Stomach smooth muscle (tissue), 2 donors: ENCODE measurements around the gene FMR1NB.

Experiments
- H3K27ac ChIP-seq: one replicate; pipeline ENCODE4 v1.7.0; 2013; ENCODE audit warnings: mild to moderate bottlenecking, low read length, inconsistent platforms
- H3K27me3 ChIP-seq, 2 donors: one replicate each; pipeline ENCODE4 v1.7.0; 2013; ENCODE audit warnings: low read length in 2 of 2; ENCODE audit not compliant: insufficient read depth in 2 of 2, control insufficient read depth in 1 of 2
- H3K36me3 ChIP-seq, 2 donors: one replicate each; pipeline ENCODE4 v1.7.0; 2013; ENCODE audit warnings: low read length in 2 of 2; ENCODE audit not compliant: control insufficient read depth in 2 of 2, insufficient read depth in 2 of 2
- H3K4me1 ChIP-seq: one replicate; pipeline ENCODE4 v1.7.0; 2013; ENCODE audit warnings: low read length; ENCODE audit not compliant: control insufficient read depth, insufficient read depth
- H3K4me3 ChIP-seq, 2 donors: one replicate each; pipeline ENCODE4 v1.7.0; 2013; ENCODE audit warnings: low read length in 2 of 2
- H3K9ac ChIP-seq, 2 donors: one replicate each; pipeline ENCODE4 v1.7.0; 2013; ENCODE audit warnings: low read length in 2 of 2, mild to moderate bottlenecking in 1 of 2
- H3K9me3 ChIP-seq, 2 donors: one replicate each; pipeline ENCODE4 v1.7.0; 2013; ENCODE audit warnings: low read length in 2 of 2; ENCODE audit not compliant: control insufficient read depth in 2 of 2
- donor health status: healthy.
- donor health status: Pancreatic carcinoma.

FMR1NB gene

GRCh38 chrX:147962476-147962875 lies 18.7 kb upstream of the FMR1NB start:
- H3K27ac ChIP-seq = no peak overlapping the region
- no peaks in the 10 kb centered on the region for H3K4me1 ChIP-seq
- H3K36me3 ChIP-seq = no peaks in the 10 kb centered on the region
- no peak overlapping the region for H3K4me3 ChIP-seq
- no peak overlapping the region for H3K9ac ChIP-seq
- H3K9me3 ChIP-seq = peaks cover 0 to 5% of the 10 kb centered on the region in 2 donors
- H3K27me3 ChIP-seq = peaks cover 0 to 2% of the 10 kb centered on the region in 2 donors

GRCh38 chrX:147978931-147979330 lies 2.2 kb upstream of the FMR1NB start:
- H3K9ac ChIP-seq = no peak overlapping the region
- no peak overlapping the region for H3K27ac ChIP-seq
- no peaks in the 10 kb centered on the region for H3K36me3 ChIP-seq
- no peak overlapping the region for H3K4me3 ChIP-seq
- no peaks in the 10 kb centered on the region for H3K27me3 ChIP-seq
- no peaks in the 10 kb centered on the region for H3K4me1 ChIP-seq
- H3K9me3 ChIP-seq = no peaks in the 10 kb centered on the region

- H3K9ac ChIP-seq = no peak overlapping the region
- no peaks in the 10 kb centered on the region for H3K4me1 ChIP-seq
- no peak overlapping the region for H3K4me3 ChIP-seq
- no peaks in the 10 kb centered on the region for H3K9me3 ChIP-seq
- no peaks in the 10 kb centered on the region for H3K36me3 ChIP-seq
- H3K27me3 ChIP-seq = no peaks in the 10 kb centered on the region
- no peak overlapping the region for H3K27ac ChIP-seq
Observed at GRCh38 chrX:148020329-148020728, 39.2 kb downstream of the FMR1NB start.

- H3K9ac ChIP-seq = no peak overlapping the region
- H3K27ac ChIP-seq = no peak overlapping the region
- no peaks in the 10 kb centered on the region for H3K4me1 ChIP-seq
- H3K27me3 ChIP-seq = no peaks in the 10 kb centered on the region
- H3K4me3 ChIP-seq = no peak overlapping the region
- no peaks in the 10 kb centered on the region for H3K36me3 ChIP-seq
- no peaks in the 10 kb centered on the region for H3K9me3 ChIP-seq
Observed at GRCh38 chrX:148024425-148025148, 43.5 kb downstream of the FMR1NB start.

GRCh38 chrX:148035380-148035779 lies 54.2 kb downstream of the FMR1NB start:
- Histone ChIP-seq H3K27me3 (no peaks in the 10 kb centered on the region), H3K4me3 (no peak overlapping the region), H3K9ac (no peak overlapping the region), H3K4me1 (no peaks in the 10 kb centered on the region), H3K36me3 (no peaks in the 10 kb centered on the region), H3K9me3 (peaks cover 0 to 2% of the 10 kb centered on the region in 2 donors), H3K27ac (no peak overlapping the region)

- Histone ChIP-seq H3K9me3 (peaks cover 0 to 2% of the 10 kb centered on the region in 2 donors), H3K27ac (no peak overlapping the region), H3K4me1 (no peaks in the 10 kb centered on the region), H3K9ac (no peak overlapping the region), H3K36me3 (no peaks in the 10 kb centered on the region), H3K4me3 (no peak overlapping the region), H3K27me3 (no peaks in the 10 kb centered on the region)
Observed at GRCh38 chrX:148037020-148037419, 55.9 kb downstream of the FMR1NB start.

GRCh38 chrX:148043271-148043855 lies 62.2 kb downstream of the FMR1NB start:
- Histone ChIP-seq H3K27me3 (peaks cover 0 to 3% of the 10 kb centered on the region in 2 donors), H3K36me3 (no peaks in the 10 kb centered on the region), H3K9me3 (no peaks in the 10 kb centered on the region), H3K4me3 (no peak overlapping the region), H3K4me1 (no peaks in the 10 kb centered on the region), H3K9ac (no peak overlapping the region), H3K27ac (no peak overlapping the region)

GRCh38 chrX:148047200-148047599 lies 66.1 kb downstream of the FMR1NB start:
- no peaks in the 10 kb centered on the region for H3K36me3 ChIP-seq
- no peaks in the 10 kb centered on the region for H3K4me1 ChIP-seq
- no peaks in the 10 kb centered on the region for H3K9me3 ChIP-seq
- peaks cover 0 to 3% of the 10 kb centered on the region in 2 donors for H3K27me3 ChIP-seq
- H3K4me3 ChIP-seq = no peak overlapping the region
- H3K9ac ChIP-seq = no peak overlapping the region
- no peak overlapping the region for H3K27ac ChIP-seq

- Histone ChIP-seq H3K4me1 (no peaks in the 10 kb centered on the region), H3K9ac (no peak overlapping the region), H3K4me3 (no peak overlapping the region), H3K27me3 (peaks cover 0 to 1% of the 10 kb centered on the region in 2 donors), H3K9me3 (no peaks in the 10 kb centered on the region), H3K36me3 (no peaks in the 10 kb centered on the region), H3K27ac (no peak overlapping the region)
Observed at GRCh38 chrX:148049441-148049840, 68.3 kb downstream of the FMR1NB start.

- H3K27me3 ChIP-seq = no peaks in the 10 kb centered on the region
- H3K9ac ChIP-seq = no peak overlapping the region
- no peaks in the 10 kb centered on the region for H3K36me3 ChIP-seq
- no peak overlapping the region for H3K27ac ChIP-seq
- no peak overlapping the region for H3K4me3 ChIP-seq
- no peaks in the 10 kb centered on the region for H3K9me3 ChIP-seq
- no peaks in the 10 kb centered on the region for H3K4me1 ChIP-seq
Observed at GRCh38 chrX:148051973-148052372, 70.8 kb downstream of the FMR1NB start.

- no peaks in the 10 kb centered on the region for H3K36me3 ChIP-seq
- no peak overlapping the region for H3K9ac ChIP-seq
- H3K4me1 ChIP-seq = no peaks in the 10 kb centered on the region
- no peaks in the 10 kb centered on the region for H3K9me3 ChIP-seq
- no peak overlapping the region for H3K4me3 ChIP-seq
- H3K27me3 ChIP-seq = no peaks in the 10 kb centered on the region
- no peak overlapping the region for H3K27ac ChIP-seq
Observed at GRCh38 chrX:148067285-148067684, 86.1 kb downstream of the FMR1NB start.
